ENCODE data around the gene BCAS3. TPM values are rescaled to one million over a fixed set of nuclear protein-coding genes. Genes with fewer than 3 reads are reported as not detected.

Gene BCAS3
- total RNA-seq, 2 experiments from 2014 or later, result 7.2 to 7.5 TPM

DNA sequence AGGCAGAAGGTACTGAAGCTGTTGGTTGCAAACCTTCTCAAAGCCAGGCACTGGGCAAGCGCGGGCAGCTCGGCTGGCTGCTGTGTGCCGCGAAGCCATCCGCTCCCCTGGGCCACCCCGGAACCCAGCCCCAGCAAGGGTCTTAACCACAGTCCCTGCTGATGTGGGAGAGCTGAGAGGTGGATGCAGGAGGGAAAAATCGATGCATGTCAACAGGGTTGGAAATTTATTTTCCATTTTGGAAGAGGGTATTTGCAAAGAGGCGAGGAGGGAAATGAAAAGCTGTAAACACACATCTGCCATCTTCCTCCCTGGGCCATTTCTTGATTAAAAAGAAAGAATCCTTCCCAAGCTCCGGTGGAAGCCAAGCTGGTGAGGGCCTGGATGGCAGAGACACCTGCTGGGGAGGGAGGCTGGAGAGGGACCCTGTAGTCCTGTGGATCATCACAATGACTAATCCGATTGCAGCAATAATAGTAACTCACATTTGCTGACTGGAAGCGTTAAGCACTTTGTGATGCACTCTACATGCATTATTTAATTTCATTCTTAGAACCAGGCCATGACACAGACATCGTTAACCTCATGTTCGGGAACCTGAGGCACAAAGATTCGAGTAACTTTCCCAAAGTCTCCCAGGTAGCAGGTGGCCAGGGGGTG is 708.1 kb downstream of the BCAS3 start:
- H3K36me3 Mint-ChIP-seq (ENCODE audit: low read depth), result no peaks in the 10 kb centered on the region
- H3K27ac Mint-ChIP-seq, result no peak overlapping the region
- H3K4me3 Mint-ChIP-seq, result no peak overlapping the region
- intact Hi-C loops (cut with micrococcal nuclease), result no loop called here
- H3K4me1 Mint-ChIP-seq (ENCODE audit: low read depth), result peaks cover 4% of the 10 kb centered on the region
- H3K9me3 Mint-ChIP-seq, result no peaks in the 10 kb centered on the region
- no peak for DNase-seq
- CTCF ChIA-PET, result interaction anchor here (0.6 kb wide), 1 partner anchor 641 kb away, joined by 3 read pairs; no protein-coding TSS in a partner anchor
- peaks cover 5% of the 10 kb centered on the region for H3K27me3 Mint-ChIP-seq (ENCODE audit: low read depth)

DNA sequence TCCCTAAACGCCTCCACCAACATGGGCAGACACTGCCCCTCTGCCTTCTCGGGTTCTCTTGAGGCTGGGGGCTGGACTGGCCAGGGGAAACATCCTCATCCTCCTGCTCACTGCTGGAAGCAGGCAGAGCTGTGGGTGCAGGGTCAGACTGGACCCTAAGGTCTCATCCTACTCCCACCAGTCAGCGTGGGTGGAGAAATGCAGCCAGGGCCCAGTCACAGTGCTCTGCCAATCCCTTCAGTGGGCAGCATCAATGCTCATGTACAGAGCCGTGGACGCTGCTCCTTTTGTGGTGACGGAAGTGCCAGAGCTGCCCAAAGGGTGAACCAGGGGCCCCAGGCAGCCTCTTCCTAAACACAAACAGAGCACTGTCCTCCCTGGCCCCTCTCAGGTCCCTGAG is 708.6 kb downstream of the BCAS3 start:
- no peaks in the 10 kb centered on the region for H3K36me3 Mint-ChIP-seq (ENCODE audit: low read depth)
- no peaks in the 10 kb centered on the region for H3K9me3 Mint-ChIP-seq
- peaks cover 4% of the 10 kb centered on the region for H3K4me1 Mint-ChIP-seq (ENCODE audit: low read depth)
- CTCF ChIA-PET, result no interaction called here
- H3K4me3 Mint-ChIP-seq, result no peak overlapping the region
- DNase-seq, result no peak
- intact Hi-C loops (cut with micrococcal nuclease), result no loop called here
- no peak overlapping the region for H3K27ac Mint-ChIP-seq
- H3K27me3 Mint-ChIP-seq (ENCODE audit: low read depth), result peaks cover 5% of the 10 kb centered on the region

DNA sequence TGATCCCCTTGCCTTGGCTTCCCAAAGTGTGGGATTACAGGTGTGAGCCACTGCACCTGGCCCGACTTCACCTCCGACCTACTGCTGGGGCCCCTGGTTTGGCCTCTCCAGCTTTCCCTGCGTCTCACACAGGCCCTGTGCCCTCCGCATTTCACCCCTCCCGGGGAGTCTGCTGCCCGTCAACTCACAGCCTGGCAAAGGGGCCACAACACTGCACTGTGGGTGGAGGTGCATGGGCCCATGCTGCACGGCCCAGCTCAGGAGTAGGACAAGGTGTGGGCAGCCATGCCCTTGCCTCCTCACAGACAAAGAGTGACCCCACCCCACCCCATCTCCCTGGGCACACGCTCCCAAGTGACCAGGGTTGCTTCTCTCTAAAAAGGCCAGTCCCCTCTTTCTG is 709.4 kb downstream of the BCAS3 start:
- Mint-ChIP-seq H3K36me3 (ENCODE audit: low read depth) (no peaks in the 10 kb centered on the region), H3K27ac (no peak overlapping the region), H3K9me3 (no peaks in the 10 kb centered on the region), H3K4me1 (ENCODE audit: low read depth) (peaks cover 4% of the 10 kb centered on the region), H3K4me3 (no peak overlapping the region), H3K27me3 (ENCODE audit: low read depth) (peaks cover 5% of the 10 kb centered on the region)
- intact Hi-C loops (cut with micrococcal nuclease), result no loop called here
- no peak for DNase-seq
- CTCF ChIA-PET, result no interaction called here

DNA sequence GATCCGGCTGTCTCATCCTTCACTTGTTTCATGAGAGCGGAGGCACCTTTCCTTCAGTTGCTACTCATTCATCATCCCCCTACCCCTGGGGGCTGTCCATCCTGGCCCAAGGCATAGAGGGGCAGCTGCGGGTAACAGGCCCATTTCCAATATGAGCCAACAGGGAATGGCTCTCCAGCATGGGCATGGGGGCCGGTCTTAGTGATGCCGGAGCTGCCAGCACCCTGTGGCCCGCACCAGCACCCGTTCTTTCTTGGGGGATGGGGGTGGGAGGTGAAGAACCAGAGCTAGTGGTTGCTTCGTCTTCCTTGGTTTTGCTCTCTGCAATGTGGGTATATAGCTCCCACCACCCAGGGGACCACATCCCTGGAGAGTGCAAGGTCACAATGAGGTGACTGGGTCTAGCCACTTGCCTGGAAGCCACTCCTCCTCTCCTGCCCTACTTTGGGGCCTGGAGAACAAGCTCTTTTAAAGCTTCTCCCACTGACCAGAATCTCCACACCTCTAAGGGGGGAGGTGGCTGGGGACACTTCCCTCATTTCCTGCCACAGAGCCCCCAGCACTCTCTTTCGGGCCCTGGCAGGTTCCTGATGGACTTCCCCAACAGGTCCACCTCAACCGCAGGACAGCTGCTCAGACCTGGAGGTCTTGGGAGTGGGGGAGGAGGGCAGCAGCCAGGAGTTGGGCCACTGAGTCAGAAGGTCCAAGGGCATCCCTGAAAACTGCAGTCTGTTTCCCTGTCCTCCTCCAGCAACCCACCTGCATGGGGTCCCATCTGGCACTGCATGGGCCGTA is 710.1 kb downstream of the BCAS3 start:
- no peaks in the 10 kb centered on the region for H3K36me3 Mint-ChIP-seq (ENCODE audit: low read depth)
- DNase-seq, result no peak
- intact Hi-C loops (cut with micrococcal nuclease), result no loop called here
- CTCF ChIA-PET, result interaction anchor here (0.8 kb wide), 1 partner anchor 36 kb away, joined by 3 read pairs; no protein-coding TSS in a partner anchor
- no peak overlapping the region for H3K27ac Mint-ChIP-seq
- H3K27me3 Mint-ChIP-seq (ENCODE audit: low read depth), result peaks cover 5% of the 10 kb centered on the region
- peaks cover 4% of the 10 kb centered on the region for H3K4me1 Mint-ChIP-seq (ENCODE audit: low read depth)
- H3K4me3 Mint-ChIP-seq, result no peak overlapping the region
- H3K9me3 Mint-ChIP-seq, result no peaks in the 10 kb centered on the region

DNA sequence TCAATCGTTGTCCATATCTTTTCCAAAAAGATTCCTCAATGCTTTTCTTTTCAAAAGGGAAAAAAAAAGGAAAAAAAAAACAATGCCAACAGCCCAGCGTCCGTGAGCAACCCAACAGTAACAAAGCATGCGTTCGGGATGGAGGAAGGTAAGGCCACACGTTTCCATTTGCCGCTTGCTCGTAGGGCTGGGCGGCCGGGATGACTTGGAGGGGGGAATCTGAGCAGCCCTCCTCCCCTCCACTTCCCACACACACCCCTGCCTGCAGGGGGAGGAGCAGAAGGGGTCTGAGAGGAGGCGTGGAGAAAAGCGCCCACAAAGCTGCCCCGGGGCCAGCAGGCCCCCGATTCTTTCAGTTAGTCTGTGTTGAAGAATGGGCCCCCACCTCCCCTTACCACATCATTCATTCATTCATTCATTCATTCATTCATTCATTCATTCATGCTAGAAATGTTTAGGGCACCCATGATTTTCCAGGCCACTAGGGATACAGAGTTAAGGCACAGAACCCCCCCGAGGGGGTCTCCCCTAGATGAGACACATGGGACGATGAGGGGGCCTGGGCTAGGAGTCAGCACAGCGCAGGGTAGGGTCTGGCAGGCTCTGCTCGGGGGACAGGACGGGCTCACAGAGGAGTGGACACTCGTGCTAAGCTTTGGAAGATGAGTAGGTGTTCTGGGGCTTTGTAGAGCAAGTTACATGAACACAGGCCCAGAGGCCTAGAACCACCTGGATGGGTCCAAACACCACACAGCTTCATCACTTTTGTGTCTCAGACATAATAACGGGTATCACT is 711.1 kb downstream of the BCAS3 start:
- peaks cover 4% of the 10 kb centered on the region for H3K4me1 Mint-ChIP-seq (ENCODE audit: low read depth)

DNA sequence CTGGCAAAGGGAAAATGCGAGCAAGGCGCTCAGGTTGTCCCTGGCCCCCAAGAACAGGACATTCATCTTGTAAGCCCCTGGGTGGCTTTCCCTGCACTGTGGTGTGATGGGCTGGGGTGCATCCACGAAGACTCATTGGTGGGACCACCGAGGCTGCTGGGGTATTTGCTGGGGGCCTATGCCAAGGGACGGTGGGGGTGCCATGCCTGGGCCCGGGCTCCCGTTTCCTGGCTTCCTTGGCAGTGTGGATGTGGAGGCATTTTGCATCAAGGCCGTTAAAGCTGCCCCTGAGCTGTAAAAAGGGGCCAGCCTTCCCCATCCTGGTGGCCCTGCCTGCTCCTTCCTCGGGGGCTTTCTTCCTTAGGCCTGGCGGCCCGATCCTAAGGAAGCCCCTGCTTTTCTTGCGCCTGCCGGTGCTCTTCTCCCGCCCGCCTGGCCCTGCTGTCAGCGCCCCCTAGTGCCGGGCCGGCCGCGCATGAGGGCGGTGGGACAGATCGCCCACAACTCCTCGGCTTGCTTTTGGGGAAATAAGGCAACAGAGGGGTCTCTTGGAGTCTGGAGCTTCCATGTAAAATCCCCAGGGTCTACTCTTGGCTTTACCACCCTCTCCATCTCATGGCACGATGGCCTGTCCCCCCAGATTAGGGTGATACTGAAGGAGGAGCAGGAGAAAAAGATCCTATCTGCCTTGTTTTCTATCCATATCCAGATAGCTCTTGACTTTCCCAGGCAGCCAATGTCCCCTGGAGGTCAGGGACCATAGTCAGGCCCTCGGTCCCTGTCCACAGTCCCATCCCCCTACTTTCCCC is 712.2 kb downstream of the BCAS3 start:
- H3K27me3 Mint-ChIP-seq (ENCODE audit: low read depth), result peaks cover 10% of the 10 kb centered on the region
- peaks cover 4% of the 10 kb centered on the region for H3K4me1 Mint-ChIP-seq (ENCODE audit: low read depth)
- CTCF ChIA-PET, result interaction anchor here (0.6 to 1.8 kb wide), 4 partner anchors 389 to 665 kb away, joined by 3 to 8 read pairs (median 3); no protein-coding TSS in a partner anchor
- DNase-seq, result peak; percentile 59
- no peak overlapping the region for H3K27ac Mint-ChIP-seq
- no peak overlapping the region for H3K4me3 Mint-ChIP-seq
- H3K36me3 Mint-ChIP-seq (ENCODE audit: low read depth), result no peaks in the 10 kb centered on the region
- intact Hi-C loops (cut with micrococcal nuclease), result loop anchor here (1.0 kb wide), 3 partner anchors 388 to 670 kb away; no protein-coding TSS in a partner anchor
- H3K9me3 Mint-ChIP-seq, result no peaks in the 10 kb centered on the region

More for the DNA sequence above, 711.1 kb downstream of the BCAS3 start:
- Mint-ChIP-seq H3K36me3 (ENCODE audit: low read depth) (no peaks in the 10 kb centered on the region), H3K27me3 (ENCODE audit: low read depth) (peaks cover 5% of the 10 kb centered on the region), H3K27ac (no peak overlapping the region), H3K4me3 (no peak overlapping the region), H3K9me3 (no peaks in the 10 kb centered on the region)
- CTCF ChIA-PET, result interaction anchor here (0.6 to 1.0 kb wide), 3 partner anchors 35 to 664 kb away, joined by 3 read pairs; no protein-coding TSS in a partner anchor
- intact Hi-C loops (cut with micrococcal nuclease), result no loop called here
- no peak for DNase-seq

DNA sequence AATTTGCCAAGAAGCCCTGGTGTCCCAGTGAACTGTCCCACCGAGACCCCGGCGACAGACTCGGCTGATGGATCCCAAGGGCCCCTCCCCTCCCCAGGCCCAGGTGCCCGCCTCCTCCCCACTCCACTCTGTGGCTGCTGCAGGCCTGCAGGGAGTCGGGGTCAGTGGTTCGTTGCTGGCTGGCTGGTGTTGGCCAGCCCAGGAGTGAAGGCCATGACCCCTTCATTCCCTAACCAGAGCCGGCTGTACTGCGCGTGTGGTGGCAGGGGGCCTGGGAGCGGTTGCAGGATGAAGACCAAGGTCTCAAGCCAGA is 712.8 kb downstream of the BCAS3 start:
- no peak overlapping the region for H3K4me3 Mint-ChIP-seq
- no peak overlapping the region for H3K27ac Mint-ChIP-seq
- no peak for DNase-seq
- H3K9me3 Mint-ChIP-seq, result no peaks in the 10 kb centered on the region
- CTCF ChIA-PET, result interaction anchor here (0.7 to 1.8 kb wide), 2 partner anchors 389 to 564 kb away, joined by 3 to 8 read pairs; no protein-coding TSS in a partner anchor
- H3K27me3 Mint-ChIP-seq (ENCODE audit: low read depth), result peaks cover 16% of the 10 kb centered on the region
- H3K4me1 Mint-ChIP-seq (ENCODE audit: low read depth), result peaks cover 6% of the 10 kb centered on the region
- intact Hi-C loops (cut with micrococcal nuclease), result loop anchor here (1.0 kb wide), 3 partner anchors 388 to 670 kb away; no protein-coding TSS in a partner anchor
- H3K36me3 Mint-ChIP-seq (ENCODE audit: low read depth), result no peaks in the 10 kb centered on the region

DNA sequence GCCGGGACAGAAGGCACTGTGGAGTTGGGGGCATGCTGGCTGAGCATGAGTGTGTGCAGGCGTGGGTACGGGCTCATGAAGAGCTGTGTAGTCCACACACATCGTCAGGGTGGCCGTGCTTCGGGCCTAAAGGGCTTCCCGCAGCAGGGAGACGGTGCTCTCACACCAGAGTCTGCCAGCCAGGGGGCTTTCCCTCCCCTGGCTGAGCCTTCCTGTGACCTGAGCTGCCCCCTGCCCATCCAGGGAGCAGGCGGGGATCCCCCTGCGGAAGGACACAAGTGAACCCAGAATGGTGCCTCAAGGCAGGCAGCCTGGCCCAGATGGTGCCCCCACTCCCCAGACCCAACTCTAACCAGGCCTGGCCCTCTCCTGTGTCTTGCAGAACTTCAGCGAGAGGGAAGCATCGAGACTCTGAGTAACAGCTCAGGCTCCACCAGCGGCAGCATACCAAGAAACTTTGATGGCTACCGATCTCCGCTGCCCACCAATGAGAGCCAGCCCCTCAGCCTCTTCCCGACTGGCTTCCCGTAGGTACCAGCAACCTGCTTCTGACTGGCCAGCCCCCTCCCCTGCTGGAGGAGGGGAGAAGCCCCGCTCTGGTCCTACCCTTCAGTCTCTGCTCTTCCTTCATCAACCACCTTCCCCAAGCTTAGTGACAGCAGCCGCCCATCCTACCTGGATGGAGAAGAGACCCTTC is 714.1 kb downstream of the BCAS3 start:
- H3K27ac Mint-ChIP-seq, result no peak overlapping the region
- peaks cover 21% of the 10 kb centered on the region for H3K27me3 Mint-ChIP-seq (ENCODE audit: low read depth)
- H3K36me3 Mint-ChIP-seq (ENCODE audit: low read depth), result no peaks in the 10 kb centered on the region
- peaks cover 6% of the 10 kb centered on the region for H3K4me1 Mint-ChIP-seq (ENCODE audit: low read depth)
- intact Hi-C loops (cut with micrococcal nuclease), result no loop called here
- no peak for DNase-seq
- no peak overlapping the region for H3K4me3 Mint-ChIP-seq
- no peaks in the 10 kb centered on the region for H3K9me3 Mint-ChIP-seq
- CTCF ChIA-PET, result interaction anchor here (0.7 kb wide), 1 partner anchor 404 kb away, joined by 3 read pairs; no protein-coding TSS in a partner anchor

DNA sequence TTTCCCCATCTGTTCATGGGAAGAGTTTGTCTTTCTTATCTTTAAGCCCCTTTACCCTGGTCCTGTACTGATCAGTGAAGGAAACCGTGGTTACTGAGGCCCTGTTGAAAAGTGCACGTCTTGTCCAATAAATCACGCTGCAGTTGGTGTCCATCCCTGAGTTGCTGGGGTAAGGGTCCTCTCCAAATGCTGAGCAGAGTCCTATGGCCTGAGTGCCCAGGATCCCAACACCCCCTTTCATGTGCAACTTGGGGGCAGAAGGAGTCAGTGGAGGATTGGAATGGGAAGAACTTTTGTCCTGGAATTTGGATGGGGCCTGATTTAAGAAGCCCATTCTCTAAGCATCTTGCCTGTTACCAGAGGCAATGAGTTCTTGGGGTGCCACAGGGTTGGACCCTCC is 715.0 kb downstream of the BCAS3 start:
- peaks cover 24% of the 10 kb centered on the region for H3K27me3 Mint-ChIP-seq (ENCODE audit: low read depth)
- H3K4me1 Mint-ChIP-seq (ENCODE audit: low read depth), result peaks cover 8% of the 10 kb centered on the region
- intact Hi-C loops (cut with micrococcal nuclease), result no loop called here
- CTCF ChIA-PET, result no interaction called here
- DNase-seq, result no peak
- H3K36me3 Mint-ChIP-seq (ENCODE audit: low read depth), result no peaks in the 10 kb centered on the region
- H3K9me3 Mint-ChIP-seq, result no peaks in the 10 kb centered on the region
- no peak overlapping the region for H3K4me3 Mint-ChIP-seq
- no peak overlapping the region for H3K27ac Mint-ChIP-seq

DNA sequence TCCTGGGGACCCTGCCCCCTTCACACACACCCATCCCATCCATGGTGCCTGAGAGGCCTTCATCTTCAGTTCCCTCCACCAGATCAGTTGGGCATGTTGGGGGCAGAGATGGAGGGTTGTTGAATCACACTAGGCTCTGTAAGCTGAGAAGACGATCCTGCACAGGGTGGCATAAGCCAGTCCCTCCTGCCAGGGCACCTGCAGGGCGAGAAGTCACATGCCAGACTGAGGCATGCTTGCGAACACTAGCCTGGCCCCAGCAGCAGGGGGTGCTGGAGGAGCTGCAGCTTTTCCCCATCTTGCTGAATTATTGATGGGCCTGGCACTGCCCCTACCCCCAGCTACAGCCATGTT is 715.9 kb downstream of the BCAS3 start:
- H3K27ac Mint-ChIP-seq, result no peak overlapping the region
- H3K27me3 Mint-ChIP-seq (ENCODE audit: low read depth), result peaks cover 33% of the 10 kb centered on the region
- no peak overlapping the region for H3K4me3 Mint-ChIP-seq
- H3K36me3 Mint-ChIP-seq (ENCODE audit: low read depth), result no peaks in the 10 kb centered on the region
- CTCF ChIA-PET, result interaction anchor here (0.7 to 2.4 kb wide), 3 partner anchors 15 to 422 kb away, joined by 3 to 10 read pairs (median 3); no protein-coding TSS in a partner anchor
- intact Hi-C loops (cut with micrococcal nuclease), result no loop called here
- peaks cover 16% of the 10 kb centered on the region for H3K4me1 Mint-ChIP-seq (ENCODE audit: low read depth)
- DNase-seq, result no peak
- no peaks in the 10 kb centered on the region for H3K9me3 Mint-ChIP-seq

DNA sequence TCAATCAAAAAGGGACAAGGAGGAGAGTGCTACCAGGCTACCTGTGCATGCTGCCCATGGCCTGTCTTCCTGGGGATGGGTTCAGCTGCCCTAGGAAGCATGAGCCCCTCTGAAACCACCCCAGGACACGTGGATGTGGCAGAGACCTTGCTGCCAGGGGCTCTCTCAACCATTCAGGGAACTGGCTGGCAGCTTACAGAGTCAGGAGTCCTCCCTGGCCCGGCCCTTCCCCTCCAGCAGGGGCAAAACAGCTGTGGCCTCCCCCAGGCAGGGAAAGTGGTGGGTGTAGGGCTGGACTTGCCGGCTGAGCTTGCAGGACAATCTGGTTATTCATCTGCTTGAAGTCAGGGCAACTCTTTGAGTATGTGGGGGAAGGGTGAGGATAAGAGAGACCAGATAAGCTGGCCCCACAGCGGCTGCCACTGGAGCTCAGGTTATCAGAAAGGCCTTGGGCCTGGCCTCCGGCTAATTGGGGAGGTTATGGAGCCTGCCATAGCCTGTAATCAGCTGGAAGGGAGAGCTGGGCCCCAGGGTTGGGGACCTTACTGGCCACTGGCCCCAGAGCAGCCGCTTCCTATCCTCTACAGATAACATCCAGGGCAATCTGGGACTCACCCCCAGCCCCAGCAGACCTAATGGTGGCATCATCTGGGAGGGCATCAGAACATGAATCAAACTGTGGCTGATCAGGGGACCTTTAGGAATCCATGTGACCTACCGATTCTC is 716.4 kb downstream of the BCAS3 start:
- CTCF ChIA-PET, result interaction anchor here (0.5 to 2.4 kb wide), 7 partner anchors 12 to 423 kb away, joined by 3 to 10 read pairs (median 3); no protein-coding TSS in a partner anchor
- Mint-ChIP-seq H3K4me1 (ENCODE audit: low read depth) (peaks cover 18% of the 10 kb centered on the region), H3K27me3 (ENCODE audit: low read depth) (peaks cover 33% of the 10 kb centered on the region), H3K9me3 (no peaks in the 10 kb centered on the region), H3K36me3 (ENCODE audit: low read depth) (no peaks in the 10 kb centered on the region), H3K4me3 (no peak overlapping the region), H3K27ac (no peak overlapping the region)
- intact Hi-C loops (cut with micrococcal nuclease), result no loop called here
- DNase-seq, result no peak

Measured in activated naive CD4-positive, alpha-beta T cell treated with anti-CD3 and anti-CD28 coated beads for 36 hours (primary cell).